ENCODE results near the gene S100A8.

Gene S100A8

GRCh38 chr1:153345187-153346076, 45.4 kb downstream of the S100A8 start:
- FAIRE-seq, result no peak

DNA sequence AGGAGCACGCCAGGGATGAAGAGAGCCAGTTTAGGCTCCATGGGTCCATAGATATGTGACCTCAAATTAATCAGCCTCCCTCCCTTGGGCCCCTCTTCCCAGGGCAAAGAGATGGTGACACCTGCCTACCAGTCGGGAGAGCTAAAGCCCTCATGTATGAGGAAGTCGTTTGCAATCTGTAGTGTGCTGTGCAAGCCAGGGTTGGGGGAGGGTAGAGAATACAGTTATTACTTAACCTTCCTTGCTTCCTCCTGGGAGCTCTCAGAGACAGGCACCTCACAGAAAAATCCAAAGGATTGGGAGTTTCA, 46.2 kb downstream of the S100A8 start:
- FAIRE-seq, result no peak

DNA sequence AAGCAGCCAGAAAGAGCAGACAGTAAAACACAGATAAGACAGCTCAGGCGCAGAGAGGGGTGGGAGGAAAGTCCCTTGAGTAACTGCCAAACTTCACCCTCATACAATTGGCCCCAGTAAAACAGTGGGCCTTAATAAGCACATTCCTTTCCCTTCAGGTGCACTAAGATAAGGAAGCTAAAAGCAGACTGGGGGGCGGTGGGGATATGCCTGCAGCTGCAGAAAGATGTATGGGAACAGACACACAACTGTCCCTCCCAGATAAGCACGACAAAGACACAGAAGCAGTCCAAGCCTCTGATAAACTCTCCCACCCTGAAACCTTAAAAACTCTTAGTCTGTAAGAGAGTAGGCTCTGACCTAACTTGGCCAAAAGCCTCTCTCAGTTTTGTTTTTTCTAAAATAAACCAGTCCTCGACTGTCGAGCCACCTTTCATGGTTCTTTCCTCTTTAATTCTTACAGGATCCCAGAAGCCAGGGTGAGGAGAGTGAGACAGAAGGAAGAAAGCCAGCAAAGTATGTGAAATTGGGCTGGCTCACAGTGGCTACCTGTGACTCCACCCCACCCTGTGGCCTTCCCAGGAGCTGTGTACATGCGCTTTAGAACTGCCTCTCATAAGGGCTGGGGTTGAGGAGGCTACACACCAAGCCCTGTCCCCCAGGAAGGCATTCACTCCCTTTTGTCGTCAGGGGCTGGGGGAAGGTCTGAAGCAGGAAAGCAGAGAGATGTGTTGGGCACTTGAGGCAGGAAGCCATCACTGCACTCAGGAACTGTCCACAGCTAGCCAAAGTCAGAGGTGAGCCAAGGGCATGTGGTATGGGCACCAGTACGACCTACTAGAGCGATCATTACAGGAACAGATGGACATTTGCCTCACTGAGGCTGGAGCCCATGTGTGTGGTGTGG, 46.8 kb downstream of the S100A8 start:
- no peak for FAIRE-seq

- no peak for FAIRE-seq
Observed at GRCh38 chr1:153343040-153343681, 47.7 kb downstream of the S100A8 start.

DNA sequence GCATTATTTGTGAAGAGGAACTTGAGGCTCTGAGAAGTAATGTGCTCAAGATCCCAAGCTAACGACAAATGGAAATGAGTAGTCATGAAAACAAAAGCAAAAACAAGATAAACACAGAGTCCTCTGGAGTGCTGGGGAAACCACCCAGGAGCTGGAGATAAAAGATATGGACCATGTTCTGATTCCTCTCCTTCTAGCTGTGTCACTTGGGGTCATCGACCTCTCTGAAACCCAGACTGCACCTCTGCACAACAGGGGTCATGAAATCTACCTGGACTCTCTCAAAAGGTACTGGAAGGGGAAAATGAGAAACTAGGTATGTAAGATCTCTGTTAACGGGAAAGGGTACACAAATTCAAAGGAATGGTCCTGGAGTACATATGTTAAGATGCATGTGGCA, 48.7 kb downstream of the S100A8 start:
- FAIRE-seq, result no peak

GRCh38 chr1:153341431-153341934, 49.4 kb downstream of the S100A8 start:
- no peak for FAIRE-seq

DNA sequence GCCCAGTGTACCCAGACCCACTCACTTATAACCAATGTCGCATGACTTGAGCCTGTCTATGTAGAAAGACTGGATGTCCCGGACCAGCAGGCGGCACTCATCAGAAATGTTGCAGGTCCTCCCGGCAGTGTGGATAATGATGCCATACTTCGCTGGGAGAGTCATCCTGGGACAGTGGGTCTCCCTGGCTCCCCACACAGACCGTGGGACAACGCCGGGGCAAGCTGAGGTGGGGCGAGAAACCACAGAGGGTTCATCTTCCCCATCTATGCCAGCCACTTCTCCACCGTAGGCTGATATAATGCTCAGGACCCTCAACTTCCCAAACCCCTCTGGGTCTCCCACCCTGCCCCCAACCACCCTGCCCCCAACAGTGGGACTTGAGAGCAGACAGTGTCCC, 50.5 kb downstream of the S100A8 start:
- no peak for FAIRE-seq
